PFSK-1 (cell line): ENCODE results near the gene RPSA.

Experiments
- FOXP2 ChIP-seq: optimal IDR thresholded peaks from 2 replicates; pipeline ENCODE3; 2011; ENCODE audit warnings: borderline replicate concordance, control low read depth, inconsistent platforms; ENCODE audit not compliant: insufficient read depth; ENCODE audit errors: extremely low read length, extremely low read depth
- POLR2AphosphoS5 ChIP-seq: IDR thresholded peaks from 2 replicates; pipeline ENCODE4 v1.6.1; 2012; ENCODE audit warnings: low read depth, mild to moderate bottlenecking, control low read depth, low read length, moderate library complexity
- SIN3A ChIP-seq: IDR thresholded peaks from 2 replicates; pipeline ENCODE4 v1.6.1; 2012; ENCODE audit warnings: mild to moderate bottlenecking, low read length, moderate library complexity, borderline replicate concordance; ENCODE audit not compliant: insufficient read depth
- TAF1 ChIP-seq: IDR thresholded peaks from 2 replicates; pipeline ENCODE4 v1.6.1; 2012; ENCODE audit warnings: low read length, control low read depth, borderline replicate concordance; ENCODE audit not compliant: insufficient read depth
- TF ChIP-seq, protein P1 (sequence below), 2 experiments: IDR thresholded peaks; 2 replicates each; pipeline versions ENCODE4 v1.6.1 to v1.8.0; 2011 to 2012; ENCODE audit warnings: low read depth in 2 of 2, low read length in 2 of 2, control low read depth in 1 of 2, inconsistent platforms in 1 of 2, mild to moderate bottlenecking in 1 of 2, moderate library complexity in 1 of 2; ENCODE audit not compliant: insufficient read depth in 1 of 2

The RPSA gene

DNA sequence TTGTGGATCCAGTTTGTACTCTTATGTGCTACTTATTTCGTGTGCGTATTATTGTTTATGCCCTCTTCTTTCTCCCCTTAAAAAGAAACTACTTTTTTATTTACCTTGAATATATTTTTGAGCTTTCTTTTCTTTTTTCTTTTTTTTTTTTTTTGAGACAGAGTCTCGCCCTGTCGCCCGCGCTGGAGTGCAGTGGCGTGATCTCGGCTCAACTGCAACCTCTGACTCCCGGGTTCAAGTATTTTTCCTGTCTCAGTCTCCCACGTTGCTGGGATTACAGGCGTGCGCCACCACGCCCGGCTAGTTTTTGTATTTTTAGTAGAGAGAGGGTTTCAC is 21.9 kb upstream of the RPSA start:
- TF ChIP-seq FOXP2, result no peak

DNA sequence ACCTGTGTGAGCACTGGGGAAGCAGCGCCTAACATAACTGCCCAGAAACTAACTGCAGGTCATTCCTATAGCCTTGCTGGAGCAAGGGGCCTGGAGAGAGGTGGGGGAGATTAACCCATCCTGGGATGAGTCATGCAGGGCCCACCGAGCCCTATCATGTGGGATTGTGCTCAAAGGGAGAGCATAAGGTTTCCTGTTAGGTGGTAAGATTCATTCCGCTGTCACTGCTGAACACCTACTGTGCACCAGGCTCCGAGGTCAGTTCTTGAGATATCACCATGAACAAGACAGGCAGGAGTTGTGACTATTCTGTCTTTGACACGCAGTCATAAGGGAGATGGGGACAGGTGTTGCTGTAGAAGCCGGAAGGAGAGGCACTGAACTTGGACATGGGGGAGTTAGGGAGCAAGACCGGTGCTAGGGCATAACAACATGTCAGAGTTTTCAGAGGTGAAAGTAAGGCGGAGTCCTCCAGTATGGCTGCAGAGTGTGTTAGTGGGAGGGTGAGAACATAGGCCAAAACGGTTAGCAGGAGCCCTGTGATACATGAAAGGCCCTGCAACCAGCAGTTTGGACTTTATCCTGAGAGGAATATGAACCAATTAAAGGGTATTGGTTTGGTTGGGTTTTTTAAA is 20.9 kb upstream of the RPSA start:
- TF ChIP-seq FOXP2, result no peak
- no peak for TF ChIP-seq POLR2AphosphoS5

DNA sequence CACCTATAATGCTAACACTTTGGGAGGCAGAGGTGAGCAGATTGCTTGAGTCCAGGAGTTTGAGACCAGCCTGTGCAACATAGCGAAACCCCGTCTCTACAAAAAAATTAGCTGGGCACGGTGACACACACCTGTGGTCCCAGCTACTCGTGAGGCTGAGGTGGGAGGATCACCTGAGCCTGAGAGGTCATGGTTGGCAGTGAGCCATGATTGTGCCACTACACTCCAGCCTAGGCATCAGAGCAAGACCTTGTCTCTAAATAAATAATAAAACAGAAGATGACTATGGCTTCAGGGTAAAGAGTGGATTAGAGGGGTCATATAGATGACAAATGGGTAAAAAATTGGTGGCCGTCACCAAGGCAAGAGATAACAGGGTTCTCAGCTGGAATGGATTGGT is 20.2 kb upstream of the RPSA start:
- TF ChIP-seq FOXP2 (no peak), SIN3A (no peak), TAF1 (no peak), POLR2AphosphoS5 (no peak)
- TF ChIP-seq, protein P1, sequence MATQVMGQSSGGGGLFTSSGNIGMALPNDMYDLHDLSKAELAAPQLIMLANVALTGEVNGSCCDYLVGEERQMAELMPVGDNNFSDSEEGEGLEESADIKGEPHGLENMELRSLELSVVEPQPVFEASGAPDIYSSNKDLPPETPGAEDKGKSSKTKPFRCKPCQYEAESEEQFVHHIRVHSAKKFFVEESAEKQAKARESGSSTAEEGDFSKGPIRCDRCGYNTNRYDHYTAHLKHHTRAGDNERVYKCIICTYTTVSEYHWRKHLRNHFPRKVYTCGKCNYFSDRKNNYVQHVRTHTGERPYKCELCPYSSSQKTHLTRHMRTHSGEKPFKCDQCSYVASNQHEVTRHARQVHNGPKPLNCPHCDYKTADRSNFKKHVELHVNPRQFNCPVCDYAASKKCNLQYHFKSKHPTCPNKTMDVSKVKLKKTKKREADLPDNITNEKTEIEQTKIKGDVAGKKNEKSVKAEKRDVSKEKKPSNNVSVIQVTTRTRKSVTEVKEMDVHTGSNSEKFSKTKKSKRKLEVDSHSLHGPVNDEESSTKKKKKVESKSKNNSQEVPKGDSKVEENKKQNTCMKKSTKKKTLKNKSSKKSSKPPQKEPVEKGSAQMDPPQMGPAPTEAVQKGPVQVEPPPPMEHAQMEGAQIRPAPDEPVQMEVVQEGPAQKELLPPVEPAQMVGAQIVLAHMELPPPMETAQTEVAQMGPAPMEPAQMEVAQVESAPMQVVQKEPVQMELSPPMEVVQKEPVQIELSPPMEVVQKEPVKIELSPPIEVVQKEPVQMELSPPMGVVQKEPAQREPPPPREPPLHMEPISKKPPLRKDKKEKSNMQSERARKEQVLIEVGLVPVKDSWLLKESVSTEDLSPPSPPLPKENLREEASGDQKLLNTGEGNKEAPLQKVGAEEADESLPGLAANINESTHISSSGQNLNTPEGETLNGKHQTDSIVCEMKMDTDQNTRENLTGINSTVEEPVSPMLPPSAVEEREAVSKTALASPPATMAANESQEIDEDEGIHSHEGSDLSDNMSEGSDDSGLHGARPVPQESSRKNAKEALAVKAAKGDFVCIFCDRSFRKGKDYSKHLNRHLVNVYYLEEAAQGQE (IDR thresholded peaks at IDR 0.05; ENCODE audit: insufficient read depth in 1 of 2, low read depth in 2 of 2, low read length in 2 of 2), result no peak

DNA sequence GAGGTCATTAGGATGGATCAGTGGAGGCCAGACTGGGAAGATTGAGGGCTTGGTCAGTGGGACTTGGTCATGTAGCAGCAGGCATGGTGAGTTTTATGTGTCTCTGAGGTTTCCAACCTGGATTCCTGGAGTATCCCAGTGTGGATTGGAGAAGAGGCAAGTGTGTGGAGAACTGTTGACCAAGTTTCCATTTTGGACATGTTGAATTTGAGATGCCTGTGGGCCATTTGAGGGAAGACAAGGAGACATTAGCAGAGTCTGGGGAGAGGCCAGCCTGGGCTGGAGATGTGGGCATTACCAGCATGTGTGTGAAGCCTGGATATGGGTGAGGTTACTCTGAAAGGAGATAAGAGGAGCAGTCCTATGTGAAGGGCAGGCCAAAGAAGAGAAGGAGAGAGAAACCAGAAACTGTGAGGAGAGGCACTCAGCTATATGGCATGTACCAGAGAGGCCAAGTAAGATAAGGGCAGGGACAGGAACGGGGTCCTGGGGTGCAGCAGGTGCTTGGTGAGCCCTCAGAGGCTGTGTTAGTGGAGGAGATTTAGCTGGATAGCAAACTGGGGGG is 19.0 kb upstream of the RPSA start:
- TF ChIP-seq FOXP2, result no peak
- TF ChIP-seq SIN3A, result no peak
- no peak for TF ChIP-seq TAF1
- no peak for TF ChIP-seq POLR2AphosphoS5
- TF ChIP-seq, protein P1 (IDR thresholded peaks at IDR 0.05; ENCODE audit: insufficient read depth in 1 of 2, low read depth in 2 of 2, low read length in 2 of 2), result no peak

DNA sequence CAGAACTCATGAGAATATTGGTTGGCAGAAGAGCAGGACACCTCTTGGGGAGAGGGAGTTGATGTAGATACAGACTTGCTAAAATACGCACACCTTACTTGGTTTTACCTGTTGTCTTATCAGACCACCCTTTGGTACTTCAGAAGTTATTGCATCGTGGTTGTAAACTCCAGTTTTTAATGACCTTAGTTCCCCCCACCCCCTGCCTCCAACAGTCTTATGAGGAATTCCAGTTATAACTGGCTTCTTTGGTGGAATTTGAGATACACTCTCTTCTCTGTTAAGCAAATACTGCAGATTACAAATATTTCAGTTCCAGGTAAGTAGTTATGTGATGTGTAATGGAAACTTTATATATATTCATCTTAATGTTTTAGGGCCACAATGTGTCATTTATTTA is 18.4 kb upstream of the RPSA start:
- TF ChIP-seq, protein P1 (IDR thresholded peaks at IDR 0.05; ENCODE audit: insufficient read depth in 1 of 2, low read depth in 2 of 2, low read length in 2 of 2), result no peak
- TF ChIP-seq SIN3A (no peak), TAF1 (no peak), POLR2AphosphoS5 (no peak), FOXP2 (no peak)

DNA sequence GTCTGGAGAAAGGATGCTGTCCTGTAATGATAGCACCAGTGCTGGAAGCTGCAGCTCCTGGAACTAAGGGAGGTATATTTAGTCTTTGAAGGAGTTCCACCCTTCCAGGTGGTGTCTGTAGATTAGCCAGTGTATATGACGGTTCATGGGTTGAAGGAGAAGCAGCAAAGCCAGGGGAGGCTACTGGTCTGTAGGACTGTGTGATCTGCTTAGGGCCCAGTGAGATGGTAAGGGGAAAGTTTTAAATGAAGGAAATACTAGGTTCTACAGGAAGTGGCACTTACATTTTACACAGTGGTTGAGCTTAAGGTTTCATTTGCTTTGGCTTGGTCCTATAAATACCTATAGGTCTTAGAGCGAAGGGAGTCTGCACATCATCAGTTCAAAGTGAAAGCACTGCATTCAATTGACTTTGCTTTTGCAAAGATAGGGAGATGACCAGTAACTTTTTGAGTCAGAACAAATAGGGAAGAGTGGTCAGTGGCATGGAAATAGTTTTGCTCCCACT is 17.7 kb upstream of the RPSA start:
- TF ChIP-seq TAF1 (no peak), SIN3A (no peak), POLR2AphosphoS5 (no peak), FOXP2 (no peak)
- TF ChIP-seq, protein P1 (IDR thresholded peaks at IDR 0.05; ENCODE audit: insufficient read depth in 1 of 2, low read depth in 2 of 2, low read length in 2 of 2), result no peak
